G401 (cell line): Measurements from ENCODE around the gene COMMD2. TPM values are rescaled to one million over a fixed set of nuclear protein-coding genes. Genes with fewer than 3 reads are reported as not detected.

Experiments
- DNase-seq: peaks from one replicate; pipeline ENCODE4 v3.0.0-alpha.2; 2015; ENCODE audit warnings: low spot score
- in situ Hi-C: cut with HindIII; loops from 2 replicates; pipeline ENCODE4 v1.10.0; 2016; ENCODE audit warnings: low sequenced_read_pairs, mixed read lengths
- total RNA-seq: library from RNA; depleted of rRNA; stranded (reverse); fragments of >200 nt; shearing (Covaris generic); gene quantifications from 2 replicates; pipeline ENCODE4 v1.2.3, GENCODE V29; 2014

COMMD2 gene
- total RNA-seq, 1 experiment from 2014 or later: 78.2 TPM

DNA sequence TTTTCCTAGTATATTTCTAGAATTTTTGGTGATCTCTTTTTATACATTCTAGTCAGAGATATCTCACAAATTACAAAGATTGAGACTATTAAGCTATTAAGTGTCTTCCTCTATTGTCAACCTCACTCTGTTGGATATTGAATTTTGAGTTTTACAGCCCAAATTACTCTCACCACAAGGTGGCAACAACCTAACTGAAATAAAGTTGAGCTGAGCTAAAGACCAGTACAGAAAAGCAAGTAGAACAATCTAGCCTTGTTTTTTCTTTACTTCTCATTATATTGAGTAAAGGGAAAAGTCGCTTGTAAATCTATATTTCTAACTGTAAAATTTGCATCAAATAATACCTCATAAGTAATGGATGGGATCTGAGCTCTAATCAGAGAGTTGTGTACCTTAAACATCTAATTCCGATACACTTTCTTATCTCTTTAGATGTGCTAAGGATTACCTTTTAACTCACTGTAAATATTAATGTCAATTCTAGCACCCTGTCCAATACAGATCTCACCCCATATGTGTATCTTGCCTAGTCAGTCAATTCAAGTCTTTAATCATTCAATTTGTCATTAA is 13.6 kb upstream of the COMMD2 start:
- in situ Hi-C loops: no loop called here
- peak; percentile 47 for DNase-seq

DNA sequence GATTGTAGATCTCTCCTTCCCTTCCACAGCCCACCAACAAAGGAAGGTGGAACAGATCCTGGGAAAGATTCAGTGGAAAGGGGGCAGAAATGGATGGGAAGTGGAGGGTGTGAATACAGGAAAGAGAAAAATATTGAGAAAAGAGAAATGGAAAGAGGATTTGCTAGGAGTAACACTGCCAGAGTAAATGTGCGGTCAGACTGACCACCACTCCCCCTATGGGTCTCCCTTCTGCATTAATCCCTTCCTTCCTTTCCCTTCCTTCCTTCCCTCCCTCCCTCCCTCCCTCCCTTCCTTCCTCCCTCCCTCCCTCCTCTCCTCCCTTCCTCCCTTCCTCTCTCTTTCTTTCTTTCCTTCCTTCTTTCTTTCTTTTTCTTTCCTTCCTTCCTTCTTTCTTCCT is 12.0 kb upstream of the COMMD2 start:
- no peak for DNase-seq
- in situ Hi-C loops: no loop called here

DNA sequence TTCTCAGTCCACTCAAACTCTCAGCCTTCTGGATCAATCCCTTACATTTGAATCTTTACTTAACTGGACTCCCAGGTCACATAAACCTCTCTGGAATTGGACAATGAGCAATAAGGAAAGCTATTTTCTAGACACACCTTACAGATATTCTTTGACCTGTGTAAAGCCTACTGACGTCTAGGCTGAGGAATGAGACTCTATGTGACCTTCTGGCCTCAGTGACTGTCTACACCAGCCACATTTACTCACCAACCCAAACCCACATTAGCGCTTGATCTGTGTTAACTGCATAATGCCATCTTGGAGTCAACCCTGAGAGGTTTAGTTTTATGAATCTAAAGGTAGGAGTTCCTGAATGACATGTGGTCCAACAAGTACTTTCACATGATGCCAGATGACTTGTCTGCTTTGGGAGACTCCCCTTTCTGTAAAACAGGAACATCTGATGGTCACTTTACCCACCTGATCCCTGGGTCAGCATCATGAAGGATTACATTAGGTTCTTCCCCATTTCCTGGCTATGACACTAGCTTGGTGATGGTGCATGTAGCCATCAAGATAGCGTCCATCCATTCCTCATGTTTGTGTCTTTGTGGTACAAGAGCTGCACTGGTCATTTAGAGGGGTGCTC is 11.4 kb upstream of the COMMD2 start:
- no peak for DNase-seq

DNA sequence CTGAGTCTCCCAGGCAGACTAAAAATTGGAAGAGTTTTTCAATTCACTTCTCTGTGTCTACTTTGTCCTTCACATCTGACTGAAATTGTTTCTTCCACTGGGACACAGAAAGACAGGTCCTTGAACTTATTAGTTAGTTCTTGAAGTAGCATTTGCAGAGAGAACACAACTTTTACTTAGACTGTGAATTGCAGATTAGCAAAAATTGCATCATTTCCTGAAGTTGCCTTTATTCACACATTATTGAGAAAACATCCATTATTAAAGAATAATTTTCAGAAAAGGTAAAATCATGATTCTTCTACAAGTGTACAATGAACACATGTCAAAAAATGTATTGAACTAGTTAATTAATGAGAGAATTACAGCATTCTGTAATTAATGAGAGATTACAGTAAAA is 1.4 kb upstream of the COMMD2 start:
- DNase-seq: no peak
- in situ Hi-C loops: no loop called here

More for the DNA sequence above, 11.4 kb upstream of the COMMD2 start:
- in situ Hi-C loops: no loop called here

DNA sequence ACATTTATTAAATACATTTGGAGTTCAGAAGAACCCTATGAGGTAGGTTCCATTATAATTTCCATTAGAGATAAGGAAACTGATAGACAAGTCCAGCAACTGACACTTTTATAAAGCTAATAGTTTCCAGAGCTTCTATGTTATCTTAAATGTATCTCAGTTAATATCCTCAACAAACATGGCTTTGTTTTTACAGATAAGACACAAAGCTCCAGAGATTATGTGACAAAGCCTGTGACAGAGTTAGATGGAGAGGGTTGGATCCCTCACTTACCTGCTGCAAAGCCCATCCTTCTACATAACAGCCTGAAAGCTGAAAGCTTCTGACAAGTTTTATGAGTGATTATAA is 473 bp upstream of the COMMD2 start:
- in situ Hi-C loops: no loop called here
- DNase-seq: no peak

DNA sequence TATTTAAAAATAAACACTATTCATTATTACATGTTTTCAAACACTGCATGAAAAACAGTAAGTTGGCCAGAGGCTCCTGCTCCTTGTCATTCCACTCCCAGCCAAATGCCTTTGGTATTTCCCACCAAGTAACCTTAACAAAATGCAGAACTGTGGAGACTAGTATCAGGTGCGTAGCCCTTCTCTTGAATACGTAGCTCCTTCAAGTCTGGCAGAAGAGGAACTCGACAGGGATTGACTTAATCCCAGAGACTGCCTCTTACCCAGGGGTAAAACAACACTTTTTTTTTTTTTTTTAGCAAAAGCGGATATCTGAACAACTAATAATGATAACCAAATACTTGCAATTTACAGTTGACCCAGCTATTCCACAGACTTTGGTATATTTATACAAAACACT is 738 bp downstream of the COMMD2 start:
- DNase-seq: peak; percentile 46

DNA sequence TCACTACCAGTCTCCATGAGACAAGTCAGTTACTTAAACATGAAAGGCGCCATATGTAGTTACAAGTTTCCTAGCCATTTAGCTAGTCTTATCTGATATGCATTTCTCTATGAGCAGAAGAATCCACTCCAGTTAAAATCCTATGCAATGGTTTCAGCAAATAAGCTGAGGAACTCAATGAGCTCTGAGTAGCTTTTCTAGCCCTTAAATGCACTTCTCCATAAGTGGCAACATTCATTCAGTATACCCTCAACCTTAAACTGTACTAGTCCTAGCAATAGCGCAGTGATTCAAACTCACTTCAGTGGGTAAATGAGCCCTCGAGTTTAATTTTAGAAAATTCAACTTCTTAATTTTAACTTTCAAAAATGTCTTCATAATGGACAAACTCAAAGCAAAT is 7.7 kb downstream of the COMMD2 start:
- no peak for DNase-seq
- in situ Hi-C loops: no loop called here

More for the DNA sequence above, 738 bp downstream of the COMMD2 start:
- in situ Hi-C loops: no loop called here

DNA sequence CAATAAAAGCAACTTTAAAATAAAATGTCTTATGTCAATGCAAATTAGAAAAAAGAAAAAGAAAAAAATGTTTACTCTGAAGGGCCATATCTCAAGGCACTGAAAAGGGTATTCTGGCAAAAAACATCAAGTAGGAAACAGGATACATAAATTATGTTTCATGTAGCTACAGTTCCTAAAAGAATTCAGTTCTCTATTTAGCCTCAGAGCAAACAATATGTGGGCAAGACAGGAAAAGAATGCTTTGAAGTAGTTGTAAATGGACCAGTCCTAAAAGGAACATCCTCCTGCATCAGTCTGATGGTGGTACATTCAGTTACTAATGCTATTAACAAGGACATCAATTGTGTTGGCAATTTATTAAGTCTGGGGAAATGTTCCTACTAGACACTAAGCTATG is 8.1 kb downstream of the COMMD2 start:
- DNase-seq: no peak
- in situ Hi-C loops: no loop called here

DNA sequence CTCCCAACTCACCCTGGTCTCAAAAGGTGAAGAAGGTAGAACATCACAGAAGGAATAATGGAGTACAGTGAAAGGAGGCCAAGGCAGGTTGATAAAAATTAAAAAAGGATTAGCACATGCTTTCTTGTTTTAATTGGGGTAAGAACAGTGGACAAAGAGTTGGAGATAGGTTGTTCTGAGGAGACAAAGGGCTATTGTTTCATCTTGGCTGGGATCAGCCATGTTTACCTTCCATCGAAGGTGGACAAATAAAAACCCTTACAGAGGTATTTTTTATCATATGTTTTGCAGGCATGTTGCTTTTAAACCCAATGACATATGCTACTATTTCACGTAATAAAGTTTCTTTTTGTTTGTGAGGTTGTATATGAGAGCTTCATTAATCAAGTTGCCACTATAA is 12.9 kb downstream of the COMMD2 start:
- in situ Hi-C loops: no loop called here

DNA sequence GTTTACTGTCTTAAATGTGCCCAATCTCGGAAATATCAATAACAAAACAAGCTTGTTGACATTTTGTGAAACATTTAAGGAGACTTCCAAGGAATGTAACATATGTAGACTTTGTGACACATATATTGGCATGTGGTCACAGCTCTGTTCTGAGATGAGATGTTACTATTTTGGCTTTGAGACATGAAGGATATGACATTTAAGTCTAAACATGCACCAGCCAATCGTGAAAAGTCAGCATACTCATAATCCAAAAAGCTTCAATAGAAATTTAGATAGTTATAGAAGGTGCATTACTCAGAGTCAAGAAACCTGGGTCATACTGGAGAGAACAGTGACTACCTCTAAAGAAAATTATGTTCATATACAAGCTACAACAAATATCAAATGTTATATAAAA is 13.4 kb downstream of the COMMD2 start:
- no peak for DNase-seq
- in situ Hi-C loops: no loop called here

More for the DNA sequence above, 12.9 kb downstream of the COMMD2 start:
- no peak for DNase-seq

DNA sequence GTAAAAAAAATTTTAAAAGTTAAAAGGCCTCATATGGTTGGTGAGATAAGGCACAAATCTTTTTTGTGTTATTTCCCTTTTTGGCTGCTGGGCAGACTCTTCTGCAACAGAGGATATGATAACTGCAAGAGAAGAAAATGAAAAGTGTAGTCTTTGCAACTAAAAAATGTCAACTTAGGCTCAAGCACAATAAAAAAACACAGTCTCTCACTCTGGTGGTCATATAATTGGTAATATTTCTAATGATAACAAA is 15.4 kb downstream of the COMMD2 start:
- in situ Hi-C loops: no loop called here
- no peak for DNase-seq

DNA sequence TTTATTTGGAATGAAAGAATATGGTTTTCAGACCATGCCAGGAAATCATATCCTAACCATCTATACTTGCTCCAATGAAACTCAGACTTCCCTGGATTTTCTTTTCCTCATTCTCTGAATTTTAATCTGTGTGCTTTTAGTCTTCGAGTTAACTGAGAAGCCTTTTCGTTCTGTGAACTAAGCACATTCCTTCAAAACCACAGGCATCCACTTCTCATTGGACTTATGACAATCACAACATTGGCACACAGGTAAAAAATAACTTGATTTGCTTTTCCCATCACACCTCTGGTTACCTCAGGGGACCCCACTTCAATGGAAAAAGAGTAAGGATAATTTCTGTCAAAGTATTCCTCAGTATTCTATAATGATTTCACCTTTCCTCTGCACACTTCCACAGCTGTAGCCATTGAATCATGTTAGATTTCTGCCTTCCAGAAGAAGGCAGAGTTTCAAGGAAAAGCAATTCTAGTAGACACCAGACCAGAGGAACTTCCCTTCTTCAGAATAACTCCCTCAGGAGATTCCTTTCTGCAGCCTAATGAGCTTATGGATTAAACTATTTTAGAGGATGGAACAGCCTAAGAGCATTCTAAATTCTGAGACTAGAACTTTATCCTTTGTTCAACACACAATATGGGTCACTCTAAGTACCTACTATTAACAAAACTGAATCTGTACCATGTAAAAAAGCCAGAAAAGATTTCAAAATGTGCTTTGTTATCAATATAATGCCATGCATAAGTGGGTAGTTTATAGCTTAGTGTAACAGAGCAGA is 15.9 kb downstream of the COMMD2 start:
- in situ Hi-C loops: no loop called here
- DNase-seq: no peak

DNA sequence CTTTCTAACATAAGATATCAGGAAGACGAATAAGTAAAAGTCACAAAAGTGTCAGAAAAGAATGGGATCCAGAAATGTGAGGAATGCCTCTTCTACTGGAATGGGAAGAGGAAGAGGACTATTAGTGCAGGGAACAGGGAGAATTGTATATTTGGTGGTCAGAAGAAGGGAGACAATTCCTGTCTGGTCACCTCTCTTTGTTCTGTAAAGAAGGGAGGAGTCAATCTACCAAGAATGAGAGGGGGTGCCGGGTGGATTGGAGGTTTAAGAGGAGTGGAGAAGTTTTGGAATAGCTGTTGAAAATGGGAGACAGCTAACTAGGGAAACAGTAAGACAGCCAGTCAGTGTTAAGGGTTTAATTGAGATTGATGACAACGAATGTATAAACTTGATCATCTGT is 20.1 kb downstream of the COMMD2 start:
- no peak for DNase-seq
- in situ Hi-C loops: no loop called here

DNA sequence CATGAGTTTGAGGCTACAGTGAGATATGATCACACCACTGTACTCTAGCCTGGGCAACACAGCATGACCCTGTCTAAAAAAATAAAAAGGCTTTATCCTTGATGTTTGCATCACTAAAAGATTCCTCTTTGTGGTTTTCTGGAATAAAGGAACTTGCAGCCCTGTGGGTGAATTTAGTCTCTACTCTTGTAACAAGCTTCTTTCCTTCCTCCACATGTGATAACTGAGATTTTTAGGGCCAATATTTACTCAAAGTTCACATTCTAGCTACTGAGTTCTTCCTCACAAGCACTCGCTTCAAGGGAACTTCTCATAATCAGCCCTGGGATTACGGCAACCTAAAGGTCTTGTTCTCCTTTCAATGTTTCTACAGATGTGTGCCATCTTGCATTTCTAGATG is 24.6 kb downstream of the COMMD2 start:
- in situ Hi-C loops: no loop called here
- no peak for DNase-seq

DNA sequence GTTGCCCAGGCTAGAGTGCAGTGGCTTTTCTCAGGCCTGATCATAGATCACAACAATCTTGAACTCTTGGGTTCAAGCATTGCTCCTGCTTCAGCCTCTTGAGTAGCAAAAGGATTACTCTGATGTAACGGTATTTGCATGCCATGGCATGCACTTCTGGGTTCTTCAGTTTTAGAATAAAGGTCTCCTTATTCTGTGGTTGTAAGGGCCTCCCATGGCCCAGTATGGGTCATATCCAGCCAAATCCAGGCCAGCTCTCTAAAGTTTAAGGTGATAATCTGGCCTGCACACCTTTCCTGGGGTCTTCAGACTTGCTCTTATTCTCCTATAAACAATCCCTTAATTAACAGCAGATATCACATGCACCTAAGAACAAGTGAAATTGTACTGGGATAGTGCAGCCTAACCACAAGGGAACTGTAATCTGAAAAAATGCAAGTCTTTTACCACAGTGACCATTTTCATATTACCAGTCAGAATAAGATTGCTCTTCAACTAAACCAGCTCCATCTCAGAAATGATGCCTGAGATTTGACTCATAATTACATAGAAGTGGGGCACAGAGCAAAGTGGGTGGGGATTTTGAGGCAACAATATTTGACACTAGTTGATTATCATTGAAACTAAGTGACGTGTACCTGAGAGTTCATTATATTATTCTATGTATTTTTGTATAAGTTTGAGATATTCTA is 25.4 kb downstream of the COMMD2 start:
- DNase-seq: no peak
- in situ Hi-C loops: no loop called here

DNA sequence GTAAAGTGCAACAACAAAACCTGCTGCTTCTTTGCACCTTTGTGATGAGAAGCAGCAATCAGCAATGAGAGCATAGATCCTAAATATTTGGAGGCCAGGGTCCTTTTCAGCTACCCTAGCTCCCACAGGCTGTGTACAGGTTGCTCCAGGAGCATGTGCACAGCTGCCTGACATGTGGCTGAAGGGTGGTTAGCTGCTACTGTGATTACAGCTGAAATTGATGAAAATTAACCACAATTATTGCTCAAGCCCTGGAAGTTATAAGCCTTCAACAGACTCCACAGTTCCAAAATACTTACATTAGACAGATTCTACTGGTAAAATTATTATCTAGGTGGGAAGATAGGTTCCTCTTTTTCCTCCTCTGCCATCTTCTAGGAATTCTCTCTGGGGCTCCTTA is 28.5 kb downstream of the COMMD2 start:
- DNase-seq: no peak
- in situ Hi-C loops: no loop called here

DNA sequence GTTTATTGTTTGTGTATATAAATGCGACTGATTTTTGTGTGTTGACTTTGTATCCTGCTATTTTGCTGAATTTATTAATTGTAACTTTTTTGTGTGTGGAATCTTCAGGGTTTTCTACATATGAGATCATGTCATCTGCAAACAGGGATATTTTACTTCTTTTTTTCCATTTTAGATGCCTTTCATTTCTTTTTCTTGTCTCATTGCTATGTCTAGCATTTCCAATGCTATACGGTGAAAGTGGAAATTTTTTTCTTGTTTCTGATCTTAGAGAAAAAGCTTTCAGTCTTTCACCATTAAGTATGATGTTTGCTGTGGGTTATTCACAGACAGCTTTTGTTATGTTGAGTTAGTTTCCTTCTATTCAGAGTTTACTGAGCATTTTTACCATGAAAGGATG is 31.4 kb downstream of the COMMD2 start:
- no peak for DNase-seq
- in situ Hi-C loops: no loop called here

DNA sequence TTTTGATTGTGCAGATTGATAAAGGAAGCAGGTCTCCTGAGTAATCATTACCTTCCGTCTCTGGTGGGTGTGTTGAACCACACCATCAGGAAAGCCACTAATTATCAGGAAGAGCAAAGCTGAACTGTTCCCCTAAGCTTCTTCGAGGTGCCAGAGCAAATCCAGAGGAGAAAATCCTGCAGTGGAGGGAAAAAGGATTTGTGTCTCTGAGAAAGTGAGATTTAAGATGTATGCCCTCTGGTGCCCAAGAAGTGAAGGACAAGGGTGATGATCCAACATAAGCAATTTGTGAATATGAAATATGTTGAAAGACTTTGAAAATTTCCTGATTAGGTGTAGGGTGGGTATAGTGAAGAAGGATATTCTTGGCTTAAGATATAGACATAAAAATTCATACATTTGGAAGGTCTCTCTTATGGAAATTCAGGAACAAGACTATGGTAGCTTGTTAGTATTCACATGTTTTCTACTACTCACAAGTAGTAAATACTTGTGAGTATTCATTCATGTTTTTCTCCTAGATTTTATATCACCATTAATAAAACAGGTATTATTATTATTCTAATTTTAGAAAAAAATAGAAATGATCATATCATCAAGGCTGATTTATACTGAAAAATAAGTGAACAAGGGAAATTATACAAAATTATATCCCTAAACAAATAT is 34.8 kb downstream of the COMMD2 start:
- in situ Hi-C loops: no loop called here
- peak; percentile 70 for DNase-seq

DNA sequence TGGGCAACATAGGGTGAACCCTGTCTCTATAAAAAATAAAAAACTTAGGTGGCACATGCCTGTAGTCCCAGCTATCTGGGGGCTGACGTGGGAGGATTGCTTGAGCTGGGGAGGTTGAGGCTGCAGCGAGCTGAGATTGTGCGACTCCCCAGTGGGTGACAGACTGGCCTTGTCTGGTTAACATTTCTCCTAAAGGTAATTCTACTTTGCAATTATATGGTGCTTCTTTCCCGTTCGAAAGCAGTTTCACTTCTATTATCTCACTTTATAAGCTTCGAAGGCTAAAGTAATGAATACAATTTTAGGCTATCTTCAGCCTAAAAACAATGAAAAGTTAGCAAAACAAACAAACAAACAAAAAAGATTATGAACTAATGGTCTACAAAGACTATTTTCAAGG is 35.3 kb downstream of the COMMD2 start:
- DNase-seq: no peak
- in situ Hi-C loops: no loop called here

DNA sequence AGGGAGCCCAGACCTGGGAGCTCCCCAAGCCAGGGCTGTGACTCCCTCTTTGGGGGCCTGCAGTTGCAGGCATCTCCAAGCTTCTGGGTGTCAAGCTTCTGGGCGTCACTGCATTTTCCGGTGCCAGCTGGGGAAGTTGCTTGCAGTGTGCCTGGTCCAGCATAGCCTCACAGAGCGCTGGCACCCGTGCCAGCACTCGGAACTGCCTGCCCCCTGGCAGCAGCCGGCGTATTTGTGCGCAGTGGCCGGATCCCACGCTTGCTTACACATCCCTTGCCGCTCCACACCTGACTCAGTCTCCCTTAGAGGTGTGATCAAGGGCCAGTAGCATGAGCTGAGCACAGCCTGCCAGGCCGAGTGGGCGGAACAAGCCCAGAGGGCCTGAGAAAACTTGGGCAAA is 37.0 kb downstream of the COMMD2 start:
- in situ Hi-C loops: no loop called here
- no peak for DNase-seq
